ENCODE measurements around the gene DEPDC1B.

- TF ChIP-seq, protein P1, sequence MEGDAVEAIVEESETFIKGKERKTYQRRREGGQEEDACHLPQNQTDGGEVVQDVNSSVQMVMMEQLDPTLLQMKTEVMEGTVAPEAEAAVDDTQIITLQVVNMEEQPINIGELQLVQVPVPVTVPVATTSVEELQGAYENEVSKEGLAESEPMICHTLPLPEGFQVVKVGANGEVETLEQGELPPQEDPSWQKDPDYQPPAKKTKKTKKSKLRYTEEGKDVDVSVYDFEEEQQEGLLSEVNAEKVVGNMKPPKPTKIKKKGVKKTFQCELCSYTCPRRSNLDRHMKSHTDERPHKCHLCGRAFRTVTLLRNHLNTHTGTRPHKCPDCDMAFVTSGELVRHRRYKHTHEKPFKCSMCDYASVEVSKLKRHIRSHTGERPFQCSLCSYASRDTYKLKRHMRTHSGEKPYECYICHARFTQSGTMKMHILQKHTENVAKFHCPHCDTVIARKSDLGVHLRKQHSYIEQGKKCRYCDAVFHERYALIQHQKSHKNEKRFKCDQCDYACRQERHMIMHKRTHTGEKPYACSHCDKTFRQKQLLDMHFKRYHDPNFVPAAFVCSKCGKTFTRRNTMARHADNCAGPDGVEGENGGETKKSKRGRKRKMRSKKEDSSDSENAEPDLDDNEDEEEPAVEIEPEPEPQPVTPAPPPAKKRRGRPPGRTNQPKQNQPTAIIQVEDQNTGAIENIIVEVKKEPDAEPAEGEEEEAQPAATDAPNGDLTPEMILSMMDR (IDR thresholded peaks at IDR 0.05; ENCODE audit: poor library complexity) = no peak
- TF ChIP-seq EZH2phosphoT487 (IDR thresholded peaks at IDR 0.05; ENCODE audit: low read depth, severe bottlenecking, unreplicated experiment) = no peak
These were observed 69.8 kb downstream of the DEPDC1B start for GRCh38 chr5:60630179-60630578.

Measured in hepatocyte (in vitro differentiated cells).